Measurements from ENCODE around the gene WWOX. TPM values are rescaled to one million over a fixed set of nuclear protein-coding genes. Genes with fewer than 3 reads are reported as not detected.

Gene WWOX
- total and polyA plus RNA-seq, 2 of the 13 experiments (the other 11 are each of a cell fraction or from before 2014, with no cell fraction given) = 9.1 to 37.4 TPM

GRCh38 chr16:78292844-78293380 is 193.5 kb downstream of the WWOX start (continued):
- TF ChIP-seq ZNF614 (CRISPR knock-in tag; IDR thresholded peaks at IDR 0.05; ENCODE audit: borderline replicate concordance) (no peak), PHF20 (CRISPR knock-in tag; IDR thresholded peaks at IDR 0.05) (0 out of 2 replicates have a peak, but pooled peaks have one; percentile 20), E2F5 (CRISPR knock-in tag; conservative IDR thresholded peaks at IDR 0.05) (no peak), ZNF577 (CRISPR knock-in tag; IDR thresholded peaks at IDR 0.05; ENCODE audit: borderline replicate concordance, low read depth) (no peak), ZNF562 (CRISPR knock-in tag; IDR thresholded peaks at IDR 0.05; ENCODE audit: borderline replicate concordance) (no peak), MED1 (CRISPR knock-in tag; IDR thresholded peaks at IDR 0.05) (peak; percentile 24; the same call in 1 of the 2 replicates), HMGA1 (CRISPR knock-in tag; conservative IDR thresholded peaks at IDR 0.05) (no peak), XBP1 (CRISPR knock-in tag; IDR thresholded peaks at IDR 0.05) (no peak), TBX3 (IDR thresholded peaks at IDR 0.05; ENCODE audit: borderline replicate concordance) (no peak), TFE3 (CRISPR knock-in tag; IDR thresholded peaks at IDR 0.05) (no peak; the same call in 1 of the 2 replicates), NR0B2 (CRISPR knock-in tag; IDR thresholded peaks at IDR 0.05) (no peak), NFYB (CRISPR knock-in tag; IDR thresholded peaks at IDR 0.05) (no peak), HMGXB4 (CRISPR knock-in tag; IDR thresholded peaks at IDR 0.05; ENCODE audit: borderline replicate concordance in 1 of 2, low read depth in 1 of 2) (0 out of 4 replicates have a peak, but pooled peaks of 1 of the 2 experiments have one; percentile 7), ZNF75D (CRISPR knock-in tag; IDR thresholded peaks at IDR 0.05; ENCODE audit: borderline replicate concordance) (no peak), HOMEZ (CRISPR knock-in tag; IDR thresholded peaks at IDR 0.05; ENCODE audit: low read depth) (peak; percentile 11; the same call in 1 of the 2 replicates), TGIF2 (CRISPR knock-in tag; IDR thresholded peaks at IDR 0.05) (no peak), NKX3-1 (CRISPR knock-in tag; IDR thresholded peaks at IDR 0.05) (no peak), ELF4 (CRISPR knock-in tag; IDR thresholded peaks at IDR 0.05; ENCODE audit: borderline replicate concordance) (no peak), RXRB (CRISPR knock-in tag; IDR thresholded peaks at IDR 0.05; ENCODE audit: borderline replicate concordance) (peak; percentile 51; the same call in 1 of the 2 replicates), KMT2B (CRISPR knock-in tag; IDR thresholded peaks at IDR 0.05) (no peak), ZNF317 (CRISPR knock-in tag; IDR thresholded peaks at IDR 0.05) (no peak; the same call in 1 of the 2 replicates), ZNF572 (CRISPR knock-in tag; IDR thresholded peaks at IDR 0.05) (no peak)
